HFF-Myc (cell line): ENCODE results near the gene TRABD.
"Not testable (repeated sequence)": the region's sequence is repeated elsewhere in the genome, so short reads cannot be mapped to it uniquely, and the experiment has no call there.

ENCODE experiments used
- DNase-seq: peaks from one replicate; pipeline ENCODE4 v3.0.0-alpha.2; 2011; ENCODE audit warnings: low read depth; ENCODE audit errors: extremely low read depth
- H3K4me3 ChIP-seq: replicated peaks from 2 replicates; pipeline ENCODE4 v1.5.1; 2011; ENCODE audit warnings: low read depth, mild to moderate bottlenecking, control low read depth, low read length
- CTCF ChIP-seq: IDR thresholded peaks from 2 replicates; pipeline ENCODE4 v1.5.1; 2012; ENCODE audit warnings: mild to moderate bottlenecking, low read depth, low read length, control low read depth; ENCODE audit errors: missing control alignments

TRABD gene

GRCh38 chr22:50141462-50141861 lies 44.3 kb upstream of the TRABD start:
- no peak for DNase-seq
- H3K4me3 ChIP-seq = no peak overlapping the region
- no peak for TF ChIP-seq CTCF

- no peak for TF ChIP-seq CTCF
- no peak overlapping the region for H3K4me3 ChIP-seq
- DNase-seq = no peak
Measured at GRCh38 chr22:50141891-50142363, 43.8 kb upstream of the TRABD start.

- no peak for DNase-seq
- no peak for TF ChIP-seq CTCF
- no peak overlapping the region for H3K4me3 ChIP-seq
Measured at GRCh38 chr22:50143096-50143495, 42.6 kb upstream of the TRABD start.

- TF ChIP-seq CTCF = no peak
- no peak overlapping the region for H3K4me3 ChIP-seq
- no peak for DNase-seq
Measured at GRCh38 chr22:50144005-50144614, 41.6 kb upstream of the TRABD start.

- TF ChIP-seq CTCF = no peak
- no peak for DNase-seq
- H3K4me3 ChIP-seq = no peak overlapping the region
Measured at GRCh38 chr22:50145721-50146438, 39.8 kb upstream of the TRABD start.

GRCh38 chr22:50146439-50147238 lies 39.1 kb upstream of the TRABD start:
- DNase-seq = no peak
- no peak overlapping the region for H3K4me3 ChIP-seq
- peak; percentile 82 for TF ChIP-seq CTCF

GRCh38 chr22:50147258-50148165 lies 38.2 kb upstream of the TRABD start:
- not testable (repeated sequence) for H3K4me3 ChIP-seq, DNase-seq
